GM21423 (cell line): ENCODE results near the gene CD33.

Experiments
- ATAC-seq: cut with Tn5 transposase; IDR thresholded peaks from one replicate; pipeline ENCODE4 v1.9.1; 2021; ENCODE audit warnings: mild to moderate bottlenecking, moderate library complexity; ENCODE audit not compliant: unreplicated experiment

CD33 gene

GRCh38 chr19:51258165-51259160 lies 33.6 kb downstream of the CD33 start:
- ATAC-seq, result no peak

- ATAC-seq, result no peak
These were observed 34.7 kb downstream of the CD33 start for GRCh38 chr19:51259348-51260245.

GRCh38 chr19:51263808-51264207 lies 38.9 kb downstream of the CD33 start:
- no peak for ATAC-seq

- ATAC-seq, result no peak
These were observed 46.2 kb downstream of the CD33 start for GRCh38 chr19:51271067-51271466.

- ATAC-seq, result no peak
These were observed 47.4 kb downstream of the CD33 start for GRCh38 chr19:51272183-51272810.

DNA sequence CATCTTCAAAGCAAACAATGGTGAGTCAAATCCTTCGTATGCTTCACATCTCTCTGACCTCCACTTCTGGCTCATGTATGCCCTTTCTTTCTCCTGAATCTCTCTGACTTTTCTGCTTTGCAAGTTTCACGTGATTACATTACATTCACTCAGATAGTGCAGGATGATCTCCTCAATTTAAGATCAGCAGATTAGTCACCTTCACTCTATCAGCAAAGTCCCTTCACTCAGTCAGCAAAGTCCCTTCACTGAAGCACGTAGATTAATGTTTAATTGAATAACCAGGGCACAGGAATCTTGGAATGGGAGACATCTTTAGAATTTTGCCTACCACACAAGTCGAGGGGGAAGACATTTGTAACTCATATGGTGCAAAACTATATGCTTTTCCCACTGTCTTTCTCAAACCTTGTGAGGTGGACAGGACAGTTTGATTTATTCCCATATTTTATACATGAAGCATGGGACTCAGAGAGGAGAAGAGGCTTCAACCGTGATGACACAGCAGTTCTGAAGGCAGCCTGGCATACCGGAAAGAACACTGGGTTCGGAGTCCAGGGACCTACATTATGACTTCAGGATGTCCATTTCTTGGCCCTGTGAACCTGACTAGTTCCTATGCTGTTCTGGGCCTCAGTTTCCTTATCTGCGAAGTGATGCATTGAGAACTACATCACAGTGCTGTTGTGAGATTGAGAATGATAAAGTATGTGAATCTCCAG lies 49.3 kb downstream of the CD33 start:
- ATAC-seq, result no peak

DNA sequence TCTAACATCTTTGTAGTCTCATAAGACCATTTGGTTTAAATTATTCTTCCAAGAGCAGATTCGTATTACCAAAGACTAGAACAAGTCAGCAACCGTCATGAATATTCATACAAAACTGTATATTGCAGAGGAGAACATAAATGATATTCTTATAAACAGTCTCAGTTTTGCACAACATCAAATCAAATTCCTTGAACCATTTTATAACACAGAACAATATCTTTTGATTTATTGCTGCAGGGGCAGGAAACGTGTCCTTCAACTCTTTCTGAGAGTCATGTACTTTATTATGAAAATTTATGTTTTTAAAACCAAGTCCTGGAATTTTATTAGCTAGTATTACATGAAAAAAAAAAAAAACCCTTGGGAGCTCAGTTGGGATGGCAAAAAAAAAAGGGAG lies 52.2 kb downstream of the CD33 start:
- no peak for ATAC-seq

DNA sequence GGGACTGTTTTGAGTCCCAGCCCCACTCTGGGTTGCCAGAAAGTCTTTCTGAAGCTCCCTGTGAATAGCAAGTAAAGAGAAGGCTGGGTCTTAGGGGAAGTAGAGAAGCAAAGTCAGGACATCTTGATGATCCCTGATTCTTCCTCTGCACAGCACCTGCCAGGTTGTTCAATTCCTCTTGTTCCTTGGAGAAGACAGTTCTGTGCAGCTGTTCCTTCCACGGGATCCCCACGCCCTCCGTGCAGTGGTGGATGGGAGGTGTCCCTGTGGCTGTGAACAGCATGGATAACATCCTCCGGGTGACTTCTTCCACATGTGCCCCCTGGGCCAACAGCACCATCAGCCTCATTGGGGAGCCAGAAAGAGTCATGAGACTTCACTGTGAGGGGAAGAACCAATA lies 57.5 kb downstream of the CD33 start:
- no peak for ATAC-seq

DNA sequence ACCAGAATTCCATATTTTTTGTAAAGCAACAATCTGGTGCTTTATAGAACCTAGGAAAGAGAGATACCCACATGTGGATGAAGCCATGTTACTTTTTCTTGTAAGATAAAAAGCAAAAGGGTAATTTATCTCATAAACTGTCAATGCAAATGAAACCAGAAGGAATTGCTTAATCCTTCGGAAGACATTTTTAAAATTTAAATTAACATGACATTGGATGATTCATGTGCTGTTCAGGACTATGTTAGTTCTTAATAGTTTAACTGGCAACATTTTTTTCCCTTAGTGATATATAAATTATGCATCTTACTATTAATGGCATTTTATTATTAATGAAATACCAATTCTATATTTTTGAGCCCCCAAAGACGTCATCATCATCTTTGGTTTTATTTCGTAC lies 60.8 kb downstream of the CD33 start:
- no peak for ATAC-seq
